HG03095 (cell line): ENCODE data around the gene IQSEC3.
A peak's percentile ranks its signal among the peaks of the same experiment; 100 is the strongest.
"Not testable (repeated sequence)": the region's sequence is repeated elsewhere in the genome, so short reads cannot be mapped to it uniquely, and the experiment has no call there.

Experiments used
- ATAC-seq: cut with Tn5 transposase; IDR thresholded peaks from one replicate; pipeline ENCODE4 v1.9.1; 2021; ENCODE audit warnings: moderate library complexity; ENCODE audit not compliant: unreplicated experiment

IQSEC3 gene

GRCh38 chr12:66428-66781 lies at the start of gene IQSEC3:
Gene IQSEC3, plus strand, starts transcription at chr12:66767. Its CDS starts 116 bp downstream, at chr12:66883.
- not testable (repeated sequence) for ATAC-seq

- ATAC-seq = not testable (repeated sequence)
Observed at GRCh38 chr12:17370-18340, 48.9 kb upstream of the IQSEC3 start.

- ATAC-seq = not testable (repeated sequence)
Observed at GRCh38 chr12:18821-19567, 47.6 kb upstream of the IQSEC3 start.

- ATAC-seq = not testable (repeated sequence)
Observed at GRCh38 chr12:19906-20305, 46.7 kb upstream of the IQSEC3 start.

- ATAC-seq = peak; percentile 10
Observed at GRCh38 chr12:20757-21156, 45.8 kb upstream of the IQSEC3 start.

- peak; percentile 68 for ATAC-seq
Observed at GRCh38 chr12:21301-22189, 45.0 kb upstream of the IQSEC3 start.

GRCh38 chr12:22190-22529 lies 44.4 kb upstream of the IQSEC3 start:
- ATAC-seq = peak; percentile 24

GRCh38 chr12:22530-23201 lies 43.9 kb upstream of the IQSEC3 start:
- no peak for ATAC-seq

- ATAC-seq = not testable (repeated sequence)
Observed at GRCh38 chr12:27904-28303, 38.7 kb upstream of the IQSEC3 start.

GRCh38 chr12:38775-39174 lies 27.8 kb upstream of the IQSEC3 start:
- not testable (repeated sequence) for ATAC-seq

- not testable (repeated sequence) for ATAC-seq
Observed at GRCh38 chr12:39555-40265, 26.9 kb upstream of the IQSEC3 start.

- ATAC-seq = not testable (repeated sequence)
Observed at GRCh38 chr12:44352-44751, 22.2 kb upstream of the IQSEC3 start.

GRCh38 chr12:45235-45990 lies 21.2 kb upstream of the IQSEC3 start:
- not testable (repeated sequence) for ATAC-seq

GRCh38 chr12:45991-46358 lies 20.6 kb upstream of the IQSEC3 start:
- not testable (repeated sequence) for ATAC-seq

- not testable (repeated sequence) for ATAC-seq
Observed at GRCh38 chr12:46542-46941, 20.0 kb upstream of the IQSEC3 start.

- ATAC-seq = not testable (repeated sequence)
Observed at GRCh38 chr12:47699-48226, 18.8 kb upstream of the IQSEC3 start.

- ATAC-seq = not testable (repeated sequence)
Observed at GRCh38 chr12:49149-49548, 17.4 kb upstream of the IQSEC3 start.

- ATAC-seq = not testable (repeated sequence)
Observed at GRCh38 chr12:51087-51486, 15.5 kb upstream of the IQSEC3 start.

- ATAC-seq = not testable (repeated sequence)
Observed at GRCh38 chr12:51962-52361, 14.6 kb upstream of the IQSEC3 start.
